AG10803 (cell line): ENCODE data around the gene TBC1D23.
"Not testable (repeated sequence)": the region's sequence is repeated elsewhere in the genome, so short reads cannot be mapped to it uniquely, and the experiment has no call there.

Source experiments
- DNase-seq: peaks from one replicate; pipeline ENCODE4 v3.0.0; 2010; ENCODE audit warnings: low read depth
- H3K4me3 ChIP-seq: 2 replicates; pipeline ENCODE4 v1.5.1; 2011; ENCODE audit warnings: mild to moderate bottlenecking, low read length, control low read depth
- CTCF ChIP-seq: conservative IDR thresholded peaks from 2 replicates; pipeline ENCODE4 v1.5.1; 2011; ENCODE audit warnings: mild to moderate bottlenecking, low read length, control low read depth, inconsistent platforms

The TBC1D23 gene

GRCh38 chr3:100257586-100257985 is 3.2 kb upstream of the TBC1D23 start:
- no peak overlapping the region for H3K4me3 ChIP-seq
- DNase-seq = peak; percentile 69
- TF ChIP-seq CTCF = no peak

- H3K4me3 ChIP-seq = peak overlapping the region; percentile 52
- no peak for TF ChIP-seq CTCF
- peak; percentile 33 for DNase-seq
These were observed 609 bp upstream of the TBC1D23 start for GRCh38 chr3:100260081-100260684.

- no peak for TF ChIP-seq CTCF
- no peak for DNase-seq
- H3K4me3 ChIP-seq = peak overlapping the region; percentile 95
These were observed 702 bp downstream of the TBC1D23 start for GRCh38 chr3:100261485-100261903.

GRCh38 chr3:100262925-100263324 is 2.1 kb downstream of the TBC1D23 start:
- H3K4me3 ChIP-seq, DNase-seq: not testable (repeated sequence)

- DNase-seq = no peak
- no peak overlapping the region for H3K4me3 ChIP-seq
- no peak for TF ChIP-seq CTCF
These were observed 2.8 kb downstream of the TBC1D23 start for GRCh38 chr3:100263583-100263982.

GRCh38 chr3:100264242-100264641 is 3.5 kb downstream of the TBC1D23 start:
- no peak overlapping the region for H3K4me3 ChIP-seq
- no peak for TF ChIP-seq CTCF

GRCh38 chr3:100265016-100265415 is 4.2 kb downstream of the TBC1D23 start:
- no peak for TF ChIP-seq CTCF
- no peak overlapping the region for H3K4me3 ChIP-seq
- no peak for DNase-seq

More at GRCh38 chr3:100264242-100264641, 3.5 kb downstream of the TBC1D23 start:
- no peak for DNase-seq
